Measurements from ENCODE around the gene PCDHGA10. TPM values are rescaled to one million over a fixed set of nuclear protein-coding genes. Genes with fewer than 3 reads are reported as not detected.
A peak's percentile ranks its signal among the peaks of the same experiment; 100 is the strongest.
"Not testable (repeated sequence)": the region's sequence is repeated elsewhere in the genome, so short reads cannot be mapped to it uniquely, and the experiment has no call there.

The PCDHGA10 gene
- total and polyA plus RNA-seq, 3 donors from 2014 or later: 1.2 to 11.7 (median 11.3) TPM

DNA sequence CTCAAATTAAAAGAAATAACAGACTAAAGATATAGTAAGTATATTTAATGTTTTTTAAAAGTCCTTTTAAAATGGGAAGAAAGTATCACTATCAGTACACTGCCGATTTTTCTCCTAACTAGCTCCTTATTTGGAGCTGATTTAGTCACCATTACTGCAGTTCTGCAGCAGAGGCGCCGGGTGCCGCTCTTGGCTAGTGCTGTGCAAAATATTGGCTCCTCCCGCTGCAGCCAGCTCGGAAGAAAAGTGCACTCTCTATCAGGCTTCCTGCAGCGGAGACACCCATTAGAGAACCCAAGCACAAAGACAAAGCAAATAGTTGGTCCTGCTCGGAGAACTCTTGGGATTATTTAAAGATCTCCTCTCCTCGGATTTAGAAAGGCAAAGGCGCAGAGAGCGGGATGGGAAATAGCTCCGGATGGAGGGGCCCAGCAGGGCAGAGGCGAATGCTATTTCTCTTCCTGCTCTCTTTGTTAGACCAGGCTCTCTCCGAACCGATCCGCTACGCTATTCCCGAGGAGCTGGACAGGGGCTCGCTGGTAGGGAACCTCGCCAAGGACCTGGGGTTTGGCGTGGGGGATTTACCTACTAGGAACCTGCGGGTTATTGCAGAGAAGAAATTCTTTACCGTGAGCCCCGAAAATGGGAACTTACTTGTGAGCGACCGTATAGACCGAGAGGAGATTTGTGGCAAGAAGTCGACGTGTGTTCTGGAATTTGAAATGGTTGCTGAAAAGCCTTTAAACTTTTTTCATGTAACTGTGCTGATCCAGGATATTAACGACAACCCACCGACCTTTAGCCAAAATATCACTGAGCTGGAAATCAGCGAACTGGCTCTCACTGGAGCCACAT lies 42.6 kb upstream of the PCDHGA10 start, which contains the start of gene PCDHGB3:
Gene PCDHGB3 (plus strand): TSS at position 249 of the 855 bp plus-strand sequence. CDS start 153 bp downstream, at position 402.
- intact Hi-C loops (cut with DNase I; ENCODE audit: low total_unique reads): no loop called here
- no peak for DNase-seq
- no peak within 1 kb of the TSS for H3K27ac ChIP-seq
- WGBS, 2 donors: 16 to 18% methylated on average over 32 of the region's 32 CpGs
- no peak within 1 kb of the TSS for H3K4me3 ChIP-seq
- no peaks in the 10 kb centered on the region for H3K27me3 ChIP-seq
- no peaks in the 10 kb centered on the region for H3K36me3 ChIP-seq (ENCODE audit: low read depth, missing control alignments)
- H3K4me1 ChIP-seq: no peaks in the 10 kb centered on the region
- no peaks in the 10 kb centered on the region for H3K9me3 ChIP-seq
- TF ChIP-seq, protein P1, sequence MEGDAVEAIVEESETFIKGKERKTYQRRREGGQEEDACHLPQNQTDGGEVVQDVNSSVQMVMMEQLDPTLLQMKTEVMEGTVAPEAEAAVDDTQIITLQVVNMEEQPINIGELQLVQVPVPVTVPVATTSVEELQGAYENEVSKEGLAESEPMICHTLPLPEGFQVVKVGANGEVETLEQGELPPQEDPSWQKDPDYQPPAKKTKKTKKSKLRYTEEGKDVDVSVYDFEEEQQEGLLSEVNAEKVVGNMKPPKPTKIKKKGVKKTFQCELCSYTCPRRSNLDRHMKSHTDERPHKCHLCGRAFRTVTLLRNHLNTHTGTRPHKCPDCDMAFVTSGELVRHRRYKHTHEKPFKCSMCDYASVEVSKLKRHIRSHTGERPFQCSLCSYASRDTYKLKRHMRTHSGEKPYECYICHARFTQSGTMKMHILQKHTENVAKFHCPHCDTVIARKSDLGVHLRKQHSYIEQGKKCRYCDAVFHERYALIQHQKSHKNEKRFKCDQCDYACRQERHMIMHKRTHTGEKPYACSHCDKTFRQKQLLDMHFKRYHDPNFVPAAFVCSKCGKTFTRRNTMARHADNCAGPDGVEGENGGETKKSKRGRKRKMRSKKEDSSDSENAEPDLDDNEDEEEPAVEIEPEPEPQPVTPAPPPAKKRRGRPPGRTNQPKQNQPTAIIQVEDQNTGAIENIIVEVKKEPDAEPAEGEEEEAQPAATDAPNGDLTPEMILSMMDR (IDR thresholded peaks at IDR 0.05): no peak
- TF ChIP-seq POLR2A (IDR thresholded peaks at IDR 0.05): no peak

DNA sequence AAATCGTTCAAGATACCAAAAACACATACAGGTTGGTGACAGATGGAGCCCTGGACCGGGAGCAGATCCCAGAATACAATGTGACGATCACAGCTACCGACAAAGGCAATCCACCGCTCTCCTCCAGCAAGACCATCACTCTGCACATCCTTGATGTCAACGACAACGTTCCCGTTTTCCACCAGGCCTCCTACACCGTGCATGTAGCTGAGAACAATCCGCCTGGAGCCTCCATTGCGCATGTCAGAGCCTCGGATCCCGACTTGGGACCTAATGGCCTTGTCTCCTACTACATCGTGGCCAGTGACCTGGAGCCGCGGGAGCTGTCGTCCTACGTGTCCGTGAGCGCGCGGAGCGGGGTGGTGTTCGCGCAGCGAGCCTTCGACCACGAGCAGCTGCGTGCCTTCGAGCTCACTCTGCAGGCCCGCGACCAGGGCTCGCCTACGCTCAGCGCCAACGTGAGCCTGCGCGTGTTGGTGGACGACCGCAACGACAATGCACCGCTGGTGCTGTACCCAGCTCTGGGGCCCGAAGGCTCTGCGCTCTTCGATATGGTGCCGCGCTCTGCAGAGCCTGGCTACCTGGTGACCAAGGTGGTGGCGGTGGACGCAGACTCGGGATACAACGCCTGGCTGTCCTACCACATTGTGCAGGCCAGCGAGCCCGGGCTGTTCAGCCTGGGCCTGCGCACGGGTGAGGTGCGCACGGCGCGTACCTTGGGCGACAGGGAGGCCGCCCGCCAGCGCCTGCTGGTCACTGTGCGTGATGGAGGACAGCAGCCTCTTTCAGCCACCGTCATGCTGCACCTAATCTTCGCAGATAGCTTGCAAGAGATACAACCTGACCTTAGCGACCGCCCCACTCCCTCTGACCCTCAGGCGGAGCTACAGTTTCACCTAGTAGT lies 41.0 kb upstream of the PCDHGA10 start:
- 18 to 23% methylated on average over 48 to 69 of the region's 69 CpGs for WGBS, 2 donors
- H3K4me1 ChIP-seq: no peaks in the 10 kb centered on the region
- intact Hi-C loops (cut with DNase I; ENCODE audit: low total_unique reads): no loop called here
- H3K4me3 ChIP-seq: no peak overlapping the region
- no peaks in the 10 kb centered on the region for H3K36me3 ChIP-seq (ENCODE audit: low read depth, missing control alignments)
- H3K27me3 ChIP-seq: no peaks in the 10 kb centered on the region
- DNase-seq: no peak
- no peak overlapping the region for H3K27ac ChIP-seq
- TF ChIP-seq, protein P1 (IDR thresholded peaks at IDR 0.05): no peak
- no peak for TF ChIP-seq POLR2A (IDR thresholded peaks at IDR 0.05)
- H3K9me3 ChIP-seq: no peaks in the 10 kb centered on the region

DNA sequence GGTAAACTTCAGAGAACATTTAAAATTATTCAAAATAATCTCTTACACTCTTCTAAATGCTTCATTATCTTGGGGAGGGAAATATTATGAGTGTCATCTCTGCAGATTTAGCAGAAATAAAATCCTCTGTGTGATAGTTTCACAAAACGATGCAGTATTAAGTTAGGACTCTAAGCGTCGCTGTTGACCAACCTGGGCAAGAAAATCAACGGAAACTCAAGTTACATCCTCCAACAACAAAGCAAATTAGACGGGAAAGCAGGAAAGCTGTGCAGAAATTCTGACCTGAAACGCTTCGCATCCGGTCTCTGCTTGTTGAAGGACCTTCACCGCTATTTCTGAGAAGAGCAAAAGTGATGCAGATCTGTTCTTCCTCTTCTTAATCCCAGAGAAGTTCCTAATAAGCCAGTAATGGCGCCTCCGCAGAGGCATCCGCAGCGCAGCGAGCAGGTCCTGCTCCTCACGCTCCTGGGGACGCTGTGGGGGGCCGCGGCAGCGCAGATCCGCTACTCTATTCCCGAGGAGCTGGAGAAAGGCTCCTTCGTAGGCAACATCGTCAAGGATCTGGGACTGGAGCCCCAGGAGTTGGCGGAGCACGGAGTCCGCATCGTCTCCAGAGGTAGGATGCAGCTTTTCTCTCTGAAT lies 39.0 kb upstream of the PCDHGA10 start, which contains the start of gene PCDHGA6:
Gene PCDHGA6 (plus strand): TSS at position 219 of the 645 bp plus-strand sequence. CDS start 193 bp downstream, at position 412.
- Histone ChIP-seq H3K27me3 (no peaks in the 10 kb centered on the region), H3K9me3 (no peaks in the 10 kb centered on the region), H3K27ac (no peak within 1 kb of the TSS), H3K4me1 (no peaks in the 10 kb centered on the region), H3K36me3 (ENCODE audit: low read depth, missing control alignments) (no peaks in the 10 kb centered on the region), H3K4me3 (no peak within 1 kb of the TSS)
- intact Hi-C loops (cut with DNase I; ENCODE audit: low total_unique reads): no loop called here
- DNase-seq: no peak
- no peak for TF ChIP-seq POLR2A (IDR thresholded peaks at IDR 0.05)
- TF ChIP-seq, protein P1 (IDR thresholded peaks at IDR 0.05): peak in 2 of 3 experiments; percentile 18 to 19
- WGBS, 2 donors: 9 to 12% methylated on average over 23 to 27 of the region's 27 CpGs

DNA sequence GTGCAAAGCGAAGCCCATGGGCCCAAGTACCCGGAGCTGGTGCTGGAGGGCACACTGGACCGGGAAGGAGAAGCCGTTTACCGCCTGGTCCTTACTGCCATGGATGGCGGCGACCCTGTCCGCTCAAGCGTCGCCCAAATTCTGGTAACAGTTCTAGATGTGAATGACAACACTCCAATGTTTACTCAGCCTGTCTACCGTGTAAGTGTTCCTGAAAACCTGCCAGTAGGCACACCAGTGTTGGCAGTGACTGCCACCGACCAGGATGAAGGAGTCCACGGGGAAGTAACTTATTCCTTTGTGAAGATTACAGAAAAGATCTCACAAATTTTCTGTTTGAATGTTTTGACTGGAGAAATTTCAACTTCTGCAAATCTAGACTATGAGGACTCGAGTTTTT lies 38.2 kb upstream of the PCDHGA10 start:
- 48% methylated on average over 12 to 14 of the region's 14 CpGs for WGBS, 2 donors
- TF ChIP-seq POLR2A (IDR thresholded peaks at IDR 0.05): no peak
- TF ChIP-seq, protein P1 (IDR thresholded peaks at IDR 0.05): no peak
- intact Hi-C loops (cut with DNase I; ENCODE audit: low total_unique reads): no loop called here
- no peaks in the 10 kb centered on the region for H3K4me1 ChIP-seq
- no peak for DNase-seq
- no peaks in the 10 kb centered on the region for H3K36me3 ChIP-seq (ENCODE audit: low read depth, missing control alignments)
- no peak overlapping the region for H3K27ac ChIP-seq
- no peaks in the 10 kb centered on the region for H3K9me3 ChIP-seq
- H3K4me3 ChIP-seq: no peak overlapping the region
- no peaks in the 10 kb centered on the region for H3K27me3 ChIP-seq

DNA sequence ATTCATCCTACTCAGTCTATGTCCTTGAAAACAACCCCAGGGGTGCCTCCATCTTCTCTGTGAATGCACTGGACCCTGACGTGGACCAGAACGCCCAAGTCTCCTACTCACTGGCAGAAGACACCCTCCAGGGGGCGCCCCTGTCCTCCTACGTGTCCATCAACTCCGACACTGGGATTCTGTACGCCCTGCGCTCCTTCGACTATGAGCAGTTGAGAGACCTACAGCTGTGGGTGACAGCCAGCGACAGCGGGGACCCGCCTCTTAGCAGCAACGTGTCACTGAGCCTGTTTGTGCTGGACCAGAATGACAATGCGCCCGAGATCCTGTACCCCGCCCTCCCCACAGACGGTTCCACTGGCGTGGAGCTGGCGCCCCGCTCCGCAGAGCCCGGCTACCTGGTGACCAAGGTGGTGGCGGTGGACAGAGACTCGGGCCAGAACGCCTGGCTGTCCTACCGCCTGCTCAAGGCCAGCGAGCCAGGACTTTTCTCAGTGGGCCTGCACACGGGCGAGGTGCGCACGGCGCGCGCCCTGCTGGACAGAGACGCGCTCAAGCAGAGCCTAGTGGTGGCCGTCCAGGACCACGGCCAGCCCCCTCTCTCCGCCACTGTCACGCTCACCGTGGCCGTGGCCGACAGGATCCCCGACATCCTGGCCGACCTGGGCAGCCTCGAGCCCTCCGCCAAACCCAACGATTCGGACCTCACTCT lies 37.2 kb upstream of the PCDHGA10 start:
- H3K27ac ChIP-seq; H3K36me3 ChIP-seq (ENCODE audit: low read depth, missing control alignments); H3K27me3 ChIP-seq; H3K9me3 ChIP-seq; H3K4me1 ChIP-seq; intact Hi-C loops (cut with DNase I; ENCODE audit: low total_unique reads); H3K4me3 ChIP-seq: not testable (repeated sequence)
- DNase-seq: peak; percentile 65
- 44% methylated on average over 38 of the region's 48 CpGs; no CpG with 5 or more reads in 1 of the 2 donors for WGBS, 2 donors

Measured in testis (tissue), 3 donors.